ENCODE results near the gene JUND. TPM values are rescaled to one million over a fixed set of nuclear protein-coding genes. Genes with fewer than 3 reads are reported as not detected.

Gene JUND
- total RNA-seq, 1 donor from 2014 or later = 464 TPM

DNA sequence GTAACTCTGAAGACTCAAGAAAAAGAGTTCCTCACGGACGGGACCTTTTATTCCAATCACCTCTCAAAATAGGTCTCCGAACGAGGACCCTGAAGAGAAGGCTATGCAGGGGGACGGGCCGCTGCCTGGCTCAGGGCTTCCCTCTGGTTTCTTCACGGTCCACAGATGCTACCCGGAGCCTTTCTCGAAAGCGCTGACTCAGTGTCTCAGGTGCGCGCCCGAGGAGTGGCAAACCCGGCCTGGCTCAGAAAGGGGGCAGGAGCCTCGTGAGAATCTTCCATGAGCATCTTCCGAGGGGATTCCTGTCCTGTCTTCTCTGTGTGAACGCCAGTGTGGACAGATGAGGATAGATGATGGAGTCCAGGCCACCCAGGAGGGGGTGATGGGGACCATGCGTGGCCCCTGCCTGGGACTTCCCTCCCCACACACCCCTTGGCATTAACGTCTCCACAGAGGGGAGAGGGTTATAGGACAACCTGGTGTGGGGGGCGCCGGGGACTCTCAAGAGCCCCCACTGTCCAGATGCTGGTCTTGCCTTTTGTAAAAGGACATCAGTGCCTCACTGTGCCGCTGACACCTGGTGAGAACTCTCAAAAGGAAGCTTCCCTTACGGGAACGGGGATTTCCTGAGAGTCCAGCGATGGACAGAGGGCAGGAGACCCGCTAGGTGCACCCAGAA lies 24.9 kb upstream of the JUND start:
- H3K27me3 Mint-ChIP-seq (ENCODE audit: low read depth) = no peaks in the 10 kb centered on the region
- intact Hi-C loops (cut with micrococcal nuclease) = no loop called here
- peak overlapping the region; percentile 88 for H3K4me3 Mint-ChIP-seq (ENCODE audit: low read depth)
- no peaks in the 10 kb centered on the region for H3K9me3 Mint-ChIP-seq
- H3K27ac Mint-ChIP-seq = peak overlapping the region; percentile 94
- H3K4me1 Mint-ChIP-seq (ENCODE audit: low read depth) = peaks cover 36% of the 10 kb centered on the region
- no peak for DNase-seq (ENCODE audit: low spot score)
- peaks cover 54% of the 10 kb centered on the region for H3K36me3 Mint-ChIP-seq (ENCODE audit: low read depth)

DNA sequence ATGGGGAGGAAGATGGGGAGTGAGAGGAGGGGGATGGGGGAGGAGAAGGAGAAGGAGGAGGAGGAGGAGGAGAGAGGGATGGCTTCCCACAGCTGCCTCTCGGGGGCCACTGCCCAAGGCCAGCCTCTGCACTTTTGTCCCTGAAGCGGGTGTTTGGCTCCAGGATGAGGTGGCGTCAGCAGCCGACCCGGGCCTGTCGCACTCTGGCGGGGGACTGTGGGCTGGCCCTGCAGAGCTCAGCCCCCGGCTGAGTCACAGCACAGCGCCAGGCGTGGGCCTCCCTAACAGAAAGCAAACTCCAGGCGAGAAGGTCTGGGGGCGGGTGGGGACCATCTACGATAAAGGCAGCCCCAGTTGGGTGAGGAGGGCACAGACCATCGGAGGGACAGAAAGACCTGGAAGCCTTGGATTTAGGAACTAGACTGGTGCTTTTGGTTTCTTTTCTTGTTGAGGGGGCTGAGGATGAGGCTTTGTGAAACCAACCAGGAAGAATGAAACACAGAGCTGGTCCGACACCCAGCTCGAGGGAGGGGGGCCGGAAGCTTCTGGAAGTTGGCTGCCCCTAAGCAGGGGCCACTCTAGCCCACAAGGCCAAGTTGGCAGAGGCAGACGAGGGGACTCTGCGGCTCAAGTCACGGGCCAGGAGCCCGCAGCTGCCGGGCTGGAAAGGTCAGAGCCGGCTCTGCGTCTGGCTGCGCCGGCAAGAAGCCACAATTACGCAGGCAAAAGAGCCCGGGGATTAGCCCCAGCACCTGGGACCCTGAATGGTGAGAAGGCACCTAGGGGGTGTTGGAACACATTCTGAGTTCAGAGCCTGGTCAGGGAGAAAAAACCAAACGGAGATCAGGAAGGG lies 23.3 kb upstream of the JUND start:
- Mint-ChIP-seq H3K27ac (peak overlapping the region; percentile 94), H3K4me1 (ENCODE audit: low read depth) (peaks cover 32% of the 10 kb centered on the region), H3K9me3 (no peaks in the 10 kb centered on the region), H3K36me3 (ENCODE audit: low read depth) (peaks cover 46% of the 10 kb centered on the region), H3K27me3 (ENCODE audit: low read depth) (no peaks in the 10 kb centered on the region), H3K4me3 (ENCODE audit: low read depth) (peak overlapping the region; percentile 88)
- intact Hi-C loops (cut with micrococcal nuclease) = loop anchor here (1.0 to 2.0 kb wide), 5 partner anchors 12 to 36 kb away; partner anchors contain the start of genes LSM4 and PGPEP1
- peak; percentile 77 for DNase-seq (ENCODE audit: low spot score)

DNA sequence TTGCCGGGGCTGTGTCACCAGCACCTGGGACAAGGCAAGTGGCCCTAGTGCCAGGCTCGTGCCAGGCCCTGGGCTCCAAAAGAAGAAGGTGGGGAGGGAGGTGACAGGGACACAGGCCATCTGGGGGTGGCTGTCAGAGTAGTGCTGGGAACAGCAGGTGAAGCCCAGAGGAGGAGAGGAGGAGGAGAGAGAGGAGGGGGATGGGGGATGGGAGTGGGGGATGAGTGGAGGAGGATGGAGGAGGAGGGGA lies 22.7 kb upstream of the JUND start:
- intact Hi-C loops (cut with micrococcal nuclease) = loop anchor here (1.0 to 2.0 kb wide), 4 partner anchors 14 to 37 kb away; partner anchors contain the start of genes LSM4 and PGPEP1
- H3K4me1 Mint-ChIP-seq (ENCODE audit: low read depth) = peaks cover 32% of the 10 kb centered on the region
- no peak for DNase-seq (ENCODE audit: low spot score)
- H3K36me3 Mint-ChIP-seq (ENCODE audit: low read depth) = peaks cover 49% of the 10 kb centered on the region
- peak overlapping the region; percentile 88 for H3K4me3 Mint-ChIP-seq (ENCODE audit: low read depth)
- peak overlapping the region; percentile 94 for H3K27ac Mint-ChIP-seq
- H3K27me3 Mint-ChIP-seq (ENCODE audit: low read depth) = no peaks in the 10 kb centered on the region
- H3K9me3 Mint-ChIP-seq = no peaks in the 10 kb centered on the region

DNA sequence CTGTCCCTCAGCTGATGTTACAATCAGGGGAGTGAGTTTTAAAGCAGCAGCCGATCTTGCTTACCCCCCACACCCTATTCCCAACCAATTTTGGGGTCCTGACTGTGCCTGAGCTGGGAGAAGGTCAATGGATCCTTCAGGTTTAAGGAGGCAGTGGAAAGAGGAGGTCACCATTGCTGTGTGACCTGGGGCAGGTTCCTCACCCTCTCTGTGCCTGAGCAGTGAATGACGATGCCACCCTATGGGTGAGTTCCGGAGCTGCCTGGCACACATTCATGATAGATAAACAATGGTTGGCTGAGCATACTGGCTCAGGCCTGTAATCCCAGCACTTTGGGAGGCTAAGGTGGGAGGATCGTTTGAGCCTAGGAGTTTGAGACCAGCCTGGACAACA lies 20.3 kb upstream of the JUND start:
- peaks cover 58% of the 10 kb centered on the region for H3K36me3 Mint-ChIP-seq (ENCODE audit: low read depth)
- DNase-seq (ENCODE audit: low spot score) = no peak
- H3K4me3 Mint-ChIP-seq (ENCODE audit: low read depth) = peak overlapping the region; percentile 27
- H3K4me1 Mint-ChIP-seq (ENCODE audit: low read depth) = peaks cover 31% of the 10 kb centered on the region
- intact Hi-C loops (cut with micrococcal nuclease) = no loop called here
- H3K27ac Mint-ChIP-seq = peak overlapping the region; percentile 64
- H3K27me3 Mint-ChIP-seq (ENCODE audit: low read depth) = no peaks in the 10 kb centered on the region
- H3K9me3 Mint-ChIP-seq = no peaks in the 10 kb centered on the region

DNA sequence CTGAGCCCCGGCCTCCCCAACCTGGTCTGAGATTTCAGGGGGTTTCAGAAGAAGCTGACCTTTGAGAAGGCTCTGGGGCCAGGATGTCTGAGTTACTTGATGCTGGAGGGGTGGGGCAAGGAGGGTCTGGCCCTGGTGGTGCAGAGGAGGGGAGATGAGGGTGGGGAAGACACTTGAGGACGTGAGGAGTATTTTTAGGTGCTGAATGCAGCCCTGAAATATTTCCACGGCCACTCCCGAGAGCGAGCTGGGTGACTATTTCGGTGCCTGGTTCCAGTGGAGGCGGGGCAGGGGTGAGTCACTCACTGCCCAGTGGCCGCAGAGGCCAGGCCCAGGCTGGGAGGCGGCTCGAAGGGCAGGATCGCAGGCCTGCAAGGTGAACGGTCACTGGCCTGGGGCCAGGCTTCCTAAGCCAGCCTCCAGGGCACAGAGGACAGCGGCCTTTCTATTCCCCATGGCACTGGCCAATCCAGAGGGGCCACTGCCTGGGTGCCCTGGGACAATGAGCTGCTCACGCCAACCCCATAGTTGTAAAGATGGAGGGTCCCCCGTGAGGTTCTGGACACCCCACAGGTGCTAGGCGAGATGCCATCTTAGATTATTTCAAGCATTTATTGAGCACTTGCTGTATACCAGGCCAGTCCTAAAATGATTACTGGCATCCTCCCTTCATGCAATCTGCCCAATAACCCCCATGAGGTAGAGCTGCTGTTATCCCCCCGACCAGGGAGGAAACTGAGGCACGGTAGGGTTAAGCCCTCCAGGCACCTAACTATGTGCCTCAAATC lies 19.7 kb upstream of the JUND start:
- Mint-ChIP-seq H3K4me3 (ENCODE audit: low read depth) (no peak overlapping the region), H3K27ac (peak overlapping the region; percentile 64), H3K27me3 (ENCODE audit: low read depth) (no peaks in the 10 kb centered on the region), H3K4me1 (ENCODE audit: low read depth) (peaks cover 34% of the 10 kb centered on the region), H3K36me3 (ENCODE audit: low read depth) (peaks cover 58% of the 10 kb centered on the region), H3K9me3 (no peaks in the 10 kb centered on the region)
- intact Hi-C loops (cut with micrococcal nuclease) = no loop called here
- DNase-seq (ENCODE audit: low spot score) = no peak

DNA sequence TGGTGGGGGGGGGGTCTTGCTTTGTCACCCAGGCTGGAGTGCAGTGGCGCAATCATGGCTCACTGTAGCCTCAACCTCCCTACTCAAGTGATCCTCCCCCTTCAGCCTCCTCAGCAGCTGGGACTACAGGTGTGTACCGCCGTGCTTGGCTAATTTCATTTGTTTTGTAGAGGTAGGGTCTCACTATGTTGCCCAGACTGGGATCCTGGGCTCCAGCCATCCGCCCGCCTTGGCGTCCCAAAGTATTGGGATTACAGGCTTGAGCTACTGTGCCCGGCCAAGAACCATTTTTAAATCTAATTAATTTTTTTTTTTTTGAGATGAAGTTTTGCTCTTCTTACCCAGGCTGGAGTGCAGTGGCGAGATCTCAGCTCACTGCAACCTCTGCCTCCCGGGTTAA lies 18.2 kb upstream of the JUND start:
- intact Hi-C loops (cut with micrococcal nuclease) = loop anchor here (10.0 kb wide), 1 partner anchor 205 kb away; the partner anchor contains the start of gene MAST3
- DNase-seq (ENCODE audit: low spot score) = no peak
- Mint-ChIP-seq H3K4me1 (ENCODE audit: low read depth) (peaks cover 39% of the 10 kb centered on the region), H3K9me3 (peaks cover 7% of the 10 kb centered on the region), H3K27me3 (ENCODE audit: low read depth) (no peaks in the 10 kb centered on the region), H3K36me3 (ENCODE audit: low read depth) (peaks cover 58% of the 10 kb centered on the region), H3K27ac (no peak overlapping the region), H3K4me3 (ENCODE audit: low read depth) (no peak overlapping the region)

DNA sequence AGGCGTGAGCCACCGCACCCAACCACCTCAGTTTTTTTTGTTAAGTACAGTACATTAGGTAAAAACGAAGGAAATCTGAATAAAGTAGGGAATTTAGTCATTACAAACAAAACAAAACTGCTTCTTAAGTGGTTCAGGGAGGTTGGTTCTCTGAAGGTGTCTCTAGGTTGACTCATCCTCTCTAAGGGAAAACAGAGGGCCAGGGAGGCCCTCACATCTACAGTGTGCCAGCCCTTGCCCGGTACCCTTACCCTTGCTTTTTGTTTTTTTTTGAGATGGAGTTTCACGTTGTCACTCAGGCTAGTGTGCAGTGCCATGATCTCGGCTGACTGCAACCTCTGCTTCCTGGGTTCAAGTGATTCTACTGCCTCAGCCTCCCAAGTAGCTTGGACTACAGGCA lies 17.2 kb upstream of the JUND start:
- no peak overlapping the region for H3K4me3 Mint-ChIP-seq (ENCODE audit: low read depth)
- intact Hi-C loops (cut with micrococcal nuclease) = loop anchor here (10.0 kb wide), 1 partner anchor 204 kb away; the partner anchor contains the start of gene MAST3
- H3K4me1 Mint-ChIP-seq (ENCODE audit: low read depth) = peaks cover 39% of the 10 kb centered on the region
- peaks cover 7% of the 10 kb centered on the region for H3K9me3 Mint-ChIP-seq
- DNase-seq (ENCODE audit: low spot score) = no peak
- peak overlapping the region; percentile 76 for H3K27ac Mint-ChIP-seq
- peaks cover 62% of the 10 kb centered on the region for H3K36me3 Mint-ChIP-seq (ENCODE audit: low read depth)
- no peaks in the 10 kb centered on the region for H3K27me3 Mint-ChIP-seq (ENCODE audit: low read depth)

GRCh38 chr19:18297308-18297707 lies 15.9 kb upstream of the JUND start:
- DNase-seq (ENCODE audit: low spot score) = no peak
- Mint-ChIP-seq H3K4me3 (ENCODE audit: low read depth) (no peak overlapping the region), H3K27ac (peak overlapping the region; percentile 44), H3K36me3 (ENCODE audit: low read depth) (peaks cover 65% of the 10 kb centered on the region), H3K9me3 (peaks cover 7% of the 10 kb centered on the region), H3K27me3 (ENCODE audit: low read depth) (no peaks in the 10 kb centered on the region), H3K4me1 (ENCODE audit: low read depth) (peaks cover 38% of the 10 kb centered on the region)
- intact Hi-C loops (cut with micrococcal nuclease) = loop anchor here (10.0 kb wide), 1 partner anchor 203 kb away; the partner anchor contains the start of gene MAST3

DNA sequence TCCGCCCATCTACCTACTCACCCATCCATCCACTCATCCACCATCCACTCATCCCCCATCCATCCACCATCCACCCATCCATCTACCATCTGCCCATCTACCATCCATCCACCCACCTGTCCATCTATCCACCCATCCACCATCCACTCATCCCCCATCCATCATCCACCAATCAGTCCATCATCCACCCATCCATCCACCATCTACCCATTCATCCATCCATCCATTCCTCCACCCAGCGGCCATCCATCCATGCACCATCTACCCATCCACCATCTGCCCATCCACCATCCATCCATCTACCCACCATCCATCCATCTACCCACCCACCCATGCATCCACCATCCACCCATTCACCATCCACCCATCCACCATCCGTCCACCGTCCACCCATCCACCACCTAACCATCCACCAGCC lies 13.6 kb upstream of the JUND start:
- H3K9me3 Mint-ChIP-seq = peaks cover 7% of the 10 kb centered on the region
- H3K27me3 Mint-ChIP-seq (ENCODE audit: low read depth) = no peaks in the 10 kb centered on the region
- DNase-seq (ENCODE audit: low spot score) = no peak
- H3K27ac Mint-ChIP-seq = peak overlapping the region; percentile 99
- H3K4me3 Mint-ChIP-seq (ENCODE audit: low read depth) = peak overlapping the region; percentile 96
- peaks cover 45% of the 10 kb centered on the region for H3K4me1 Mint-ChIP-seq (ENCODE audit: low read depth)
- intact Hi-C loops (cut with micrococcal nuclease) = loop anchor here (10.0 kb wide), 1 partner anchor 200 kb away; the partner anchor contains the start of gene MAST3
- H3K36me3 Mint-ChIP-seq (ENCODE audit: low read depth) = peaks cover 66% of the 10 kb centered on the region

GRCh38 chr19:18294467-18294864 lies 13.0 kb upstream of the JUND start:
- H3K9me3 Mint-ChIP-seq = peaks cover 7% of the 10 kb centered on the region
- H3K36me3 Mint-ChIP-seq (ENCODE audit: low read depth) = peaks cover 66% of the 10 kb centered on the region
- peak overlapping the region; percentile 99 for H3K27ac Mint-ChIP-seq
- H3K4me1 Mint-ChIP-seq (ENCODE audit: low read depth) = peaks cover 50% of the 10 kb centered on the region
- DNase-seq (ENCODE audit: low spot score) = peak; percentile 86
- peak overlapping the region; percentile 96 for H3K4me3 Mint-ChIP-seq (ENCODE audit: low read depth)
- H3K27me3 Mint-ChIP-seq (ENCODE audit: low read depth) = no peaks in the 10 kb centered on the region
- intact Hi-C loops (cut with micrococcal nuclease) = loop anchor here (10.0 kb wide), 1 partner anchor 200 kb away; the partner anchor contains the start of gene MAST3

DNA sequence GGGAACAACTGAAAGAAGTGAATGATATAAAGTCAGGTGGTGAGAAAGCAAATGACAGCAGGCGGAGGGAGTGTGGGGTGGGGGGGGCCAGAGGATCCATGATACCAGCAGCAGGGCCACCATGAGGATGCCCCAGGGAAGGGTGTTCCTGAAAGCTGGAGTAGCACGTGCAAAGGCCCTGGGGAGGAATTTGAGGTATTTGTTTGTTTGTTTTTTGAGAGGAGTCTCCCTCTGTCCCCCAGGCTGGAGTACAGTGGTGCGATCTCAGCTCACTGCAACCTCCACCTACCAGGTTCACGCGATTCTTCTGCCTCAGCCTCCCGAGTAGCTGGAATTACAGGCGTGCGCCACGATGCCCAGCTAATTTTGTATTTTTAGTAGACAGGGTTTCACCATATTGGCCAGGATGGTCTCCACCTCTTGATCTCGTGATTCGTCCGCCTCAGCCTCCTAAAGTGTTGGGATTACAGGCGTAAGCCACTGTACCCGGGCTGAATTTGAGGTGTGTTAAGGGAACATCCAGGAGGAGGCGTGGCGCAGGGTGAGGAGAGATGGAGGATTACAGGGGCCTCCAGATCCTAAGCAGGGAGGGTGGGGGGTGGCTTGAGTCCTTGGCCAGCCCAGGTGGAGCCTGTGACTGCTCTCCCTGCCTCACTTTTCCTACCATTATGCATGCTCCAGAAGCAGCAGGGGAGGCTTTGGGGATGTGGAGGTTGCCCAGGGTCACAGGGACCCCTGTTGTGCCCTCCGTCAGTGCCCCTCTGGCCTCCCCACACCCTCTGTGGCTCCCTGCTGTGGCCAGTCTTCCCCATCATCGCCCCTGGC lies 12.4 kb upstream of the JUND start:
- H3K36me3 Mint-ChIP-seq (ENCODE audit: low read depth) = peaks cover 60% of the 10 kb centered on the region
- H3K9me3 Mint-ChIP-seq = peaks cover 7% of the 10 kb centered on the region
- peak overlapping the region; percentile 96 for H3K4me3 Mint-ChIP-seq (ENCODE audit: low read depth)
- H3K27ac Mint-ChIP-seq = peak overlapping the region; percentile 99
- intact Hi-C loops (cut with micrococcal nuclease) = loop anchor here (1.0 to 10.0 kb wide), 3 partner anchors 15 to 199 kb away; partner anchors contain the start of genes LSM4 and MAST3
- H3K4me1 Mint-ChIP-seq (ENCODE audit: low read depth) = peaks cover 49% of the 10 kb centered on the region
- H3K27me3 Mint-ChIP-seq (ENCODE audit: low read depth) = no peaks in the 10 kb centered on the region
- DNase-seq (ENCODE audit: low spot score) = no peak

All from activated T-helper 2 cell treated with anti-CD3 and anti-CD28 coated beads, Interferon-gamma antibody, Interleukin-2, Interleukin-4, amounts not matched to agents 10 μg/mL and 5 μg/mL and 100 μg/mL, durations not matched to agents 14 hours and 24 hours and 36 hours (primary cell).